ENCODE results near the gene FSTL4.

The FSTL4 gene

DNA sequence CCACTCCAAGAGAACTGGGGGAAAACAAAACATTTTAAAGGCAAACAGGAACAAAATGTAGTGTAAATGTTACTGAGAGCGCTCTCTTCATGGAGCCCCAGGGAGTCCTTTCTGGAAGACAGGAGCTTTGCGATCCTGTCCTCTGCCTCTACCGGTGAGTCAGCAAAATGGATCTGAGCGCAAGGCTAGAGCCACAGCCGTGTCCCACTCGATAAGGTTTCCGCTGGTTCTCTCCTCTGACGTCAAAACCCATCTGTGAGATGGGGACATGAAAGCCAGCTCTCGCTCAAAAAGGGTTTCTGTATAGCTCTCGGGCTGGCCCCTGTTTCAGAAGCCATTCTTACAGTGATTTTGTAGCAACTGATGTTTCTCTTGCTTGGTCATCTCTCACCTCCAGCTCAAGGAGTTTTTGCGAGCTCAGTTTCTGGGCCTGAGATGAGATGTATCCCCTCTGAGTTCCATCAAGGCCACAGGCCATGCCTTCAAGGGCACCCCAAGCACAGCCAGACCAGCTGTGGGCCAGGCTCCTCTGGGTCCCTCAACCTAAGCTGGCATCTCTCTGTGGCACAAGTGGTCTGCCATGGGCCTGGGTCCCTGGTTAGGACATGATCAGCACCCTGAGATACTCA lies 101.6 kb downstream of the FSTL4 start:
- no peak for DNase-seq

- no peak for DNase-seq
These were observed 102.6 kb downstream of the FSTL4 start for GRCh38 chr5:133509742-133510079.

DNA sequence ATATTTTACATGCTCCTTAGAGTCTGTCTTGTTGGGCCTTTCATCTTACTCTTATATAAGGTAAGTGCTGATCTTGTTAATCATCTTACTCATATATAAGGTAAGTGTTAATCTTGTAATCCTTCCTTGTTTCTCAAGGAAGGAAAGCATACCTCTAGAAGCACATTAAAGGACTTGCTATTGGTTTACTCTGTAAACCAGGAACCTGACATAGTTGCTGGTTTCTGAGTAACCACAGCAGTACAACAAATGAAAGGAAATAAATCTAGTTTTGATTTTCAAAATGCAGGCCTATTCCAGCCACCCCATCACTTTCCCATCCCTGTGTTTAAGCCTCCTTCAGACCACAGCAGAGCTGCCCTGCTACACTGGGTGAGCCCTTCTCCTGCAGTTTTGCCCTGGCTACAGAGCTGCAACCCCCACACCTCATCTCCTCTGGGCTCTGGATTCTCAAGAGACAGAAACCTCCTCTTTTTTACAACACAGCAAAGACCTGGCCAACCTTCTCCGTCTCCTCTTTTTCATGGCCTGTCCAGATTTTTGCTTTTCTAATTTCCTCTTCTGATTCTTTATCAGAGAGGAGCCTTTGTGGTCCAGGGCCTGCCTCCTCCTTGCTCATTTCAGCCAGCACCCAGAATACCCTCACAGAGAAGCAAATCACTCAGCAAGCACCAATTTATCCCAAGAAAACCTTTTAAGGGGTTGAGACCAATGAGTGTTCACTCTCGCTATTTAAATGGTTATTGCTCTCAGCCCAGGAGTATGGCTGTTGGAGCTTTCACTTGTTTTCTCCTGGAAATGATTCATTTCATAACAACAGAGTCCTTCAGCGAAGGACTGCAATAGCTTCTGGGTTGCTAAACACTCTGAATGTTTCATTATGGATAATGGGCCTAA lies 103.2 kb downstream of the FSTL4 start:
- DNase-seq, result no peak

DNA sequence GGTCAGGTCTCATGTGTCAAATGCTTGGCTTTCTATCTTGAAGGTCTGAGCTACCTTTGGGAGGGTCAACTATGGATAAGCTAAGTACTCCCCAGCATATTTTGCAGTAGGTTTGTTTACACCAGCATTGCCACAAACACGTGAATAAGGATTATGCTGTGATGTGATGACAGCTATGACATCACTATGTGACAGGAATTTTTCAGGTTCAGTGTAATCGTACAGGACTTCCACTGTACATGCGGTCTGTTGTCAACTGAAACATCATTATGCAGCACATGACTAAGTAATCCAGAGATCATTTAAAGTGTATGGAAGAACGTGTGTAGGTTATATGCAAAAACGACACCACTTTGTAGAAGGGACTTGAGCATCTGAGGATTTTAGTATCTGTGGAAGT lies 104.0 kb downstream of the FSTL4 start:
- no peak for DNase-seq

GRCh38 chr5:133506181-133506580 lies 106.2 kb downstream of the FSTL4 start:
- DNase-seq, result no peak

DNA sequence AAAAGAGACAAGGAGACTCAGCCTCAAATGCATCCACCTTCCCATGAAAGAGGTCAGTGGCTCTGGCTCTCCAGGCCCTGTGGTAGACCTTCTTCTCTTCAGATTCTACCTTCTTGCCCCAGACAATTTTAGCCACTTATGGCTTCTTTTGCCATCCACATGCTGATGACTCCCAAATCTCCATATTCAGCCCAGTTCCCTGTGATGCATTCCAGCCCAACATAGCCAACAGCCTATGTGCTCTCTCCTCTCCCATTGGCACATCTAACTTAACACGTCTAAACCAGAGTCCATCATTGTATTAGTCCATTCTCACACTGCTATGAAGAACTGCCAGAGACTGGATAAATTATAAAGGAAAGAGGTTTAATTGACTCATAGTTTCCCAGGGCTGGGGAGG lies 108.8 kb downstream of the FSTL4 start:
- no peak for DNase-seq

DNA sequence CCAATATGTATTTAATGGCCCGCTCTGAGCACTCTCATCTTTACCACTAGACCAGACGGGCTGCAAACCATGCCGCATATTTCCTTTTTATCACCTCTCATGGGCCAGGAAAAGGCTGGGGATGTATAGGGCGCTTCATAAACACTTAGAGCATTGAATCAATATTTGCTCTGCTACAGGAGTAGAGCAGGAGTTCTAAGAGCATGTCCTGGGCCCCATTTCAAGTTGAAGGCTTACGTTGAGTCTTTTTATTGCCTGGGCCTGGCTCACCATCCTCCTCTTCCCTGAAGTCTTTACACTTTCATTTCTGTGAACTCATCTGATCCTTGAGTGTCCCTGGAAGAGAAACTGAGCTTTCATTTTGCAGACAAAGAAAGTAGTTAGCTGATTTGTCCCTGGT lies 112.4 kb downstream of the FSTL4 start:
- DNase-seq, result no peak

DNA sequence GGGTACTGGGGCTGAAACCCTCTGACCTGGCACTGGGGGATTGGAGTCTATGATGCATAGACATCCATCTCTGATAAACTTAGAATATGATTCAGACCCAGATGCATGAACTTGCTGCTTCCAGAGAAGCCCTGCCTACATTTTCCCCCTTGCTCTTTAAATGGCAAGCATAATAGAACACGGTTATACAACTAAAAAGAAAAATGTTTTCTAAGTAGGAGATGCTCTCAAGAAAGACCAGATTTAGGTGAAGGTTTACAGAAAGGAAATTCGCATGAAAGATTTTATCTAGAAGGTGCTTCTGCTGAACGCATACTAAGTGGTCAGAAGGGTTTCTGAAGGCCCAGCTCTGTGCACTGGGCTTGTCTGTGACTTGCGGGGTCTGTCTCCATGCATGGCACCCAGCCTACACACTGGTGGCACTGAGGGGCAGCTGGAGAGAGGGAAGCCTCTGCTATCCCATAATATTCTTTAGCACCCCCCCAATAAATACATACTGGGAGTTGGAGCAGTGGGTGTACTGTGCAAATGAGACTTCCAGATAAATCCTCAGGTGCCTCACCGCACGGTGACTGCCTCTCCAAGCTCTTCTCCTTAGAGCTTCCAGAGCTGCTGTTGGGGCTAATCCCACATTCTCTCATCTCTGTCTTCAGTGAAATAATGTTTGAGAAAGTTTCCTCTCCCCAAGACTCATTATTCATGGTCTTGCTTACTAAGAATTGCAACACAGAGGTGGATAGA lies 114.6 kb downstream of the FSTL4 start:
- no peak for DNase-seq

GRCh38 chr5:133496631-133497030 lies 115.7 kb downstream of the FSTL4 start:
- DNase-seq, result no peak

DNA sequence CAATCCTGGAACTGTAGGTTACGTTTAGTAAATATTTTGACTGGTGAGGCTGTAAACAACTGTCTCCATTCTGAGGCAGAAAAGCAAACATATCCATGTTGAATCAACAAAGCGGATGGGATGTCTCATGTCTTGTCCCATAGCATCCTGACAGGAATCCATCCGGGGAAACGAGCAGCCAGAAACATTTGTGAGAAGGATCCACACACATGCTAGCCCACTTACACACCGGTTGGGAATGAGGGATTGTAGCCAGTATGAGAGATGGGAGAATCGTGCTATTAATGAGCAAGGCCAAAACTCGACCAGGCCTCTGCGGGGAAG lies 117.5 kb downstream of the FSTL4 start:
- DNase-seq, result no peak

GRCh38 chr5:133494232-133494922 lies 118.0 kb downstream of the FSTL4 start:
- DNase-seq, result no peak

DNA sequence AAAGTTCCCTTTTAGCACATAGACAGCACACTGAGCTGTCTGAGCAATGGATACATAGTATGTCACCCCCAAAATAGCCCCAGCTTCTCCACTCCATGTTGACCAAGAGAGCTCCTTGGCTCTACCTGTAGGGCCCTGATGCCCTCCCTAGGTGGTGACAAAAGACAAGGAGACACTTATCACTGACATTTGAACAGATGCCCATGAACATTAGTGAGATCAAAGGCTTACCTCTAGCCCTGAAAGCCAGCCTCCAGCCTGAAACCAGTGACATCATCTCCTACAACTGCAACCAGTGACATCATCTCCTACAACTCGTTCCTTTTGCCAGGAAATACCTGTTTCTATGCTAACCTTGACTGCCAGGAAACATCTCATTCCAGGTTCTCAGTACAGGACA lies 122.7 kb downstream of the FSTL4 start:
- DNase-seq, result no peak

DNA sequence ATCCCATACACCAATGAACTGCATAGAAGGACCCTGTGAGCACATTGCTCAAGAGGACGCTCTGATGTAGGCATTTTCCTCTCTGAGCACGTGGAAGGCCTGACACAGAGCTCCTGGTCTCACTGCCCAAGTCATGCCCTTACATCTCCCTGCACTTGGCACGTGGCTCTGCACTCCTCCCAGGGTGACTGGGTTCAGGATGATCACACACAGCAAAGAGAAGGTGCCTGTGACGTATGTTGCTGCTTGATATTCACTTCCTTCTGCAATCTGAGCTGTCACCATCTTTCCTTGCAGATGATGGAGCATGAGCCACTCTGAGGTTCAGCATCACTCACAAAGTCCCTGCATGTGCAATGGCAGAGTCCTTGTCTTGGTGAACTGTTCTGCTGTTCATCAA lies 125.2 kb downstream of the FSTL4 start:
- DNase-seq, result no peak

DNA sequence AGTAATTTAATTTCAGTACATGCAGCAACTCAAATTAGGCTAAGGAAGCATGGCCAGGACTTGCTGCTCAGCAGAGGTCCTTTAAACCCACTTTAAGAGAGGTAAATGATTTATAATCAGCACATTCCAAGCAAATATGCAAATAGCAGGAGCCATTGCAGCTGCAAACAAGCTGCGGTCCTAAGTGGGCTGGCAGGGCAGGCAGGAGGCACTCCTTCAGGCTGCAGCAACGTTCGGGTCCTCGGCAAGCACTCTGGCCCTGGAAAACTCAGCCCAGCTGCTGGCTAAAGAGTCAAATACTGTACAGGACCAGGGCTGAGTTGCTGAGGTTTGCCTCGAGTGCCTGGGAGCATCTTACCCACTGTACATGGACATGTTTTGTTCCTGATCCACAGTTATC lies 126.9 kb downstream of the FSTL4 start:
- no peak for DNase-seq

DNA sequence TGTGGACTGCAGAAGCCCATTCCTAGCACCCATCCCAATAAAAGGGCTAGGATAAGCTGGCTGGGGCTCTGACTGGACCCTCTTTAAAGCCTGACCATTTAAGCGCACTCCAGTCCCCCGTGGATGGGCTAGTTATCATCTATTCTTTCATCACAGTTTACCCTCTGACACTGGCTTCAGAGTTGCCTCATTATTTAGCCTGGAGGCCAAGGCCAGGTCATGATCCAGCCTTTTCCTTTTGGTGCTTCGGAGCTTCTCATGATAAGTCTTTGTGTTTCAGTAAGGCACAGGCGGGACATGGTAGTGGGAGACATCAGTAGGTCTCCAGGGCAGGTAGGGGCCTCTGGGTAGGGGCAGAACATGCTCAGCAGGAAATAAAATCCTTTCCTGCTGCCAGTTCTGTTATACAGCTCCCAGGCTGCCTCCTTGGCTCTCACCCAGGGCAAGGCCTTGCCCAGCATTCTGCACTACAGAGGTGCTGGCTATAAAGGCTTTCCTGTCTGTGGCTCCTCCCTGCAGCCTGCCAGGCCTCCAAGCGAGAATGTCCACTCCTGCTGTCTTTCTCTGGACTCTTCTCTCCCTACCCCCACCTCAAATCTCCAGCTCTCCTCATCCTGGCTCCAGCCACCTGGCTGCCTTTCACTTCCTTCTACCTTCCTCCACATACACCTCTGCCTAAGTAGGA lies 128.8 kb downstream of the FSTL4 start:
- no peak for DNase-seq

- no peak for DNase-seq
These were observed 130.3 kb downstream of the FSTL4 start for GRCh38 chr5:133482028-133482427.

DNA sequence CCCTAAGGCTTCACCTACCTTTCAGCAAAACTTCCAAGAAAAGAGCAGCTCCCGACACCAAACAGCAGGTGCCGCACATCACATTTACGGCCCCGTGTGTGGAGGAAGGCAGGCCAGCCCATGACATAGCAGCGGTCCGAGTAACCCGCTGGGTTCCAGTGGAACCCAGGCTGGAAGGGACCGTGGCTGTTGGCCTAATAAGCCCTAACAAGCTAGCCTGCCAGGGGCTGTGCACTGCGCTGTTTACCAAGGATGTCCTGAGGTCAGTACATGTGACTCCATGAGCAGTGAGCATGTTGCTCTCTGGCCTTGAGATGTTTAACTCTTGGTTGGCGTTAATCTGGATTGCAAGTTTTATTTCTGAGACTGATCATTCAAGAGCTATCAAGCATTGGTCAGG lies 131.5 kb downstream of the FSTL4 start:
- DNase-seq, result no peak

DNA sequence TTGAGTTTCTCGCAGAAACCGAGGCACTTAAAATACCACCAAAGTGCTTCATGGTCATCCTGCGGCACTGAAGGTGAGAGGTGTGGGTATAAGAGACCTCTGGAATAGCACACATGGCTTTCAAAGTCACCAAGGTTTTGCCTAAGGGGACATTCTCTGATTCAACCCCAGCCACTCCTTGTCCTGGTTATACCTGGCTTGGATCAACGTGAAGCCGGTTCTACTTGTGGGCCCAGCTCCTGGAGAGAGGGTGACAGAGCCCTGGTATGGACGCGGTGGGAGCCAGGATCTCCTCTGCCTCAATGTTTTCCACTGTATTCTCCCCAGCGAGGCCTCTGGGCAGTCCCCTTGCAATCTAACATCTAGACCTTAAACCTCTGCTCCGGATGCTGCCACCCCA lies 132.0 kb downstream of the FSTL4 start:
- no peak for DNase-seq

GRCh38 chr5:133478199-133478985 lies 133.9 kb downstream of the FSTL4 start:
- peak; percentile 60 for DNase-seq

- DNase-seq, result no peak
These were observed 136.4 kb downstream of the FSTL4 start for GRCh38 chr5:133475986-133476385.

GRCh38 chr5:133474851-133475590 lies 137.3 kb downstream of the FSTL4 start:
- DNase-seq, result no peak
